K562 (cell line): ENCODE measurements around the gene ZFR2.
A peak's percentile ranks its signal among the peaks of the same experiment; 100 is the strongest.

ENCODE experiments used
- CEBPG ChIP-seq, 3 experiments: fragments of 200-800 bp in 1 of 3; sonication (Bioruptor generic) in 1 of 3; sonication (generic) in 1 of 3; formaldehyde crosslinking in 1 of 3; IDR thresholded peaks in 2 of 3; conservative IDR thresholded peaks in 1 of 3; 2 replicates each; pipeline versions ENCODE4 v1.6.1 to v1.8.0; 2016 to 2022; ENCODE audit warnings: missing compliant biosample characterization in 2 of 3, missing genetic modification characterization in 2 of 3, mild to moderate bottlenecking in 1 of 3, missing genetic modification reagents in 1 of 3
- DPF2 ChIP-seq: fragments of 450-650 bp; IDR thresholded peaks from 2 replicates; pipeline ENCODE4 v1.6.1; 2016
- ELF1 ChIP-seq: fragments of 200-800 bp; sonication (Bioruptor generic); IDR thresholded peaks from 2 replicates; pipeline ENCODE4 v1.6.1; 2016; ENCODE audit warnings: missing genetic modification characterization, missing compliant biosample characterization
- RCOR1 ChIP-seq, 2 experiments: IDR thresholded peaks; 2 replicates each; pipeline ENCODE4 v1.6.1; 2012; ENCODE audit warnings: low read depth in 2 of 2, low read length in 2 of 2, borderline replicate concordance in 1 of 2, improper control_type of control experiment in 1 of 2
- ZFP30 ChIP-seq: fragments of 250-450 bp; sonication (Bioruptor Pico); IDR thresholded peaks from 2 replicates; pipeline ENCODE4 v1.8.0; 2022; ENCODE audit warnings: moderate library complexity, mild to moderate bottlenecking, inconsistent platforms, borderline replicate concordance
- ZNF384 ChIP-seq: IDR thresholded peaks from 2 replicates; pipeline ENCODE4 v1.6.1; 2012; ENCODE audit warnings: low read depth, low read length, improper control_type of control experiment
- TF ChIP-seq, protein P1 (sequence below), 3 experiments: IDR thresholded peaks in 2 of 3; conservative IDR thresholded peaks in 1 of 3; 2 replicates each; pipeline ENCODE4 v1.5.1; 2011 to 2012; ENCODE audit warnings: low read length in 3 of 3, mild to moderate bottlenecking in 3 of 3, control low read depth in 2 of 3, improper control_type of control experiment in 1 of 3, inconsistent platforms in 1 of 3, low read depth in 1 of 3, mixed read lengths in 1 of 3, moderate library complexity in 1 of 3; ENCODE audit not compliant: insufficient read depth in 2 of 3
- TF ChIP-seq, protein P2 (sequence below): IDR thresholded peaks from 2 replicates; pipeline ENCODE4 v1.6.1; 2012; ENCODE audit warnings: low read depth, low read length, improper control_type of control experiment, borderline replicate concordance

DNA sequence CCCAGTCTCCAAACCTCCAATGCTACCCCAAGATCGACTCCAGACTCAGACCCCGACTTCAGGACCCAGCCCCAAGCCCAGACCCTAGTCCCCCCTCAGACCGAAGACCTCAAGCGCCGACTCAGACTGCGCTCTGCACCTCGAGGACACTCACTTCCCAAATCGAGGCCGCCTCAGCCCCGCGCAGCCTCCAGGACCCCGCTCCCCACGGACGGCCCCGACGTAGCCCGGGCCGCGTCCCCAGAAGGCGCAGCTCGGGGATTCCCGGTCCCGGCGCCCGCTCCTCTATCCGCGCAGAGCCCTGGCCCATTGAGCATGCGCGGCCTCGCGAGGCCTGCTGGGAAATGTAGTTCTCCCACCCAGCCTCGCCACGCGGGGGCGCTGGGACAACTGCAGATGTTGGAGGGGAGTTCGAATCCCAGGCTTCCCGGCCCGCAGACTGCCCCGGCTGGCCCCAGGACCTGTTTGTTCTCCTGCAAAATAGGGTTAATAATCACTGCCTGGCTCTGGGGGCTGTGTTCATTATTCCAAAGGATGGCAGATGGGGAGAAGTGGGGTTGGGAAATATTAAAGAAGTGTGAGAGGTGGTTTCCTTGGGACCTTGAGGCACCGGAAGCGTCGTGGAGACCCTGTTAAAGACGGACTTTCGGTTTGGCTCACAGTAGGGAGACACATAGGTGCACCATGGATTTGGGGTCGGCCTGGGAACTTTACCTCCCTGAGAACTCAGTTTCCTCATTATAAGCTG is 107.3 kb downstream of the ZFR2 start, which contains the start of gene APBA3:
- no peak for TF ChIP-seq ZNF384
- TF ChIP-seq ELF1 (tag), result 0 out of 2 replicates have a peak, but pooled peaks have one; percentile 55
- TF ChIP-seq CEBPG (CRISPR knock-in tag; IDR thresholded peaks at IDR 0.05), result no peak
- no peak for TF ChIP-seq CEBPG (tag; conservative IDR thresholded peaks at IDR 0.05 in 1 of 2, IDR thresholded peaks at IDR 0.05 in 1 of 2)
- TF ChIP-seq, protein P1, sequence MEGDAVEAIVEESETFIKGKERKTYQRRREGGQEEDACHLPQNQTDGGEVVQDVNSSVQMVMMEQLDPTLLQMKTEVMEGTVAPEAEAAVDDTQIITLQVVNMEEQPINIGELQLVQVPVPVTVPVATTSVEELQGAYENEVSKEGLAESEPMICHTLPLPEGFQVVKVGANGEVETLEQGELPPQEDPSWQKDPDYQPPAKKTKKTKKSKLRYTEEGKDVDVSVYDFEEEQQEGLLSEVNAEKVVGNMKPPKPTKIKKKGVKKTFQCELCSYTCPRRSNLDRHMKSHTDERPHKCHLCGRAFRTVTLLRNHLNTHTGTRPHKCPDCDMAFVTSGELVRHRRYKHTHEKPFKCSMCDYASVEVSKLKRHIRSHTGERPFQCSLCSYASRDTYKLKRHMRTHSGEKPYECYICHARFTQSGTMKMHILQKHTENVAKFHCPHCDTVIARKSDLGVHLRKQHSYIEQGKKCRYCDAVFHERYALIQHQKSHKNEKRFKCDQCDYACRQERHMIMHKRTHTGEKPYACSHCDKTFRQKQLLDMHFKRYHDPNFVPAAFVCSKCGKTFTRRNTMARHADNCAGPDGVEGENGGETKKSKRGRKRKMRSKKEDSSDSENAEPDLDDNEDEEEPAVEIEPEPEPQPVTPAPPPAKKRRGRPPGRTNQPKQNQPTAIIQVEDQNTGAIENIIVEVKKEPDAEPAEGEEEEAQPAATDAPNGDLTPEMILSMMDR (IDR thresholded peaks at IDR 0.05 in 2 of 3, conservative IDR thresholded peaks at IDR 0.05 in 1 of 3; ENCODE audit: insufficient read depth in 2 of 3, low read depth in 1 of 3, low read length in 3 of 3), result peak; percentile 75 to 91 (median 84)
- TF ChIP-seq RCOR1 (IDR thresholded peaks at IDR 0.05; ENCODE audit: borderline replicate concordance in 1 of 2, low read depth in 2 of 2, low read length in 2 of 2), result peak in 1 of 2 experiments; percentile 65; a peak in 3 of 4 replicates
- TF ChIP-seq, protein P2, sequence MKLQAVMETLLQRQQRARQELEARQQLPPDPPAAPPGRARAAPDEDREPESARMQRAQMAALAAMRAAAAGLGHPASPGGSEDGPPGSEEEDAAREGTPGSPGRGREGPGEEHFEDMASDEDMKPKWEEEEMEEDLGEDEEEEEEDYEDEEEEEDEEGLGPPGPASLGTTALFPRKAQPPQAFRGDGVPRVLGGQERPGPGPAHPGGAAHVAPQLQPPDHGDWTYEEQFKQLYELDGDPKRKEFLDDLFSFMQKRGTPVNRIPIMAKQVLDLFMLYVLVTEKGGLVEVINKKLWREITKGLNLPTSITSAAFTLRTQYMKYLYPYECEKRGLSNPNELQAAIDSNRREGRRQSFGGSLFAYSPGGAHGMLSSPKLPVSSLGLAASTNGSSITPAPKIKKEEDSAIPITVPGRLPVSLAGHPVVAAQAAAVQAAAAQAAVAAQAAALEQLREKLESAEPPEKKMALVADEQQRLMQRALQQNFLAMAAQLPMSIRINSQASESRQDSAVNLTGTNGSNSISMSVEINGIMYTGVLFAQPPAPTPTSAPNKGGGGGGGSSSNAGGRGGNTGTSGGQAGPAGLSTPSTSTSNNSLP, result peak; percentile 76; the same call in 1 of the 2 replicates
- TF ChIP-seq DPF2, result no peak
- no peak for TF ChIP-seq ZFP30
